ENCODE data around the gene PTPRB.

- TF ChIP-seq ZNF274 (IDR thresholded peaks at IDR 0.05; ENCODE audit: low read length) (no peak), ZNF274 (tag by site-specific recombination; IDR thresholded peaks at IDR 0.05; ENCODE audit: borderline replicate concordance) (no peak), ZBTB7A (tag by site-specific recombination; IDR thresholded peaks at IDR 0.05; ENCODE audit: low read depth) (no peak), ZNF335 (tag by site-specific recombination; conservative IDR thresholded peaks at IDR 0.05) (no peak), ZNF701 (tag by site-specific recombination; IDR thresholded peaks at IDR 0.05) (no peak), ZBTB17 (tag by site-specific recombination; IDR thresholded peaks at IDR 0.05) (no peak), ZNF623 (tag by site-specific recombination; IDR thresholded peaks at IDR 0.05) (no peak), ZNF23 (tag by site-specific recombination; IDR thresholded peaks at IDR 0.05; ENCODE audit: borderline replicate concordance) (no peak), PRDM4 (tag by site-specific recombination; IDR thresholded peaks at IDR 0.05) (no peak), ZNF777 (tag by site-specific recombination; IDR thresholded peaks at IDR 0.05; ENCODE audit: borderline replicate concordance) (no peak), KLF17 (tag by site-specific recombination; IDR thresholded peaks at IDR 0.05) (no peak)
- TF ChIP-seq, protein P1, sequence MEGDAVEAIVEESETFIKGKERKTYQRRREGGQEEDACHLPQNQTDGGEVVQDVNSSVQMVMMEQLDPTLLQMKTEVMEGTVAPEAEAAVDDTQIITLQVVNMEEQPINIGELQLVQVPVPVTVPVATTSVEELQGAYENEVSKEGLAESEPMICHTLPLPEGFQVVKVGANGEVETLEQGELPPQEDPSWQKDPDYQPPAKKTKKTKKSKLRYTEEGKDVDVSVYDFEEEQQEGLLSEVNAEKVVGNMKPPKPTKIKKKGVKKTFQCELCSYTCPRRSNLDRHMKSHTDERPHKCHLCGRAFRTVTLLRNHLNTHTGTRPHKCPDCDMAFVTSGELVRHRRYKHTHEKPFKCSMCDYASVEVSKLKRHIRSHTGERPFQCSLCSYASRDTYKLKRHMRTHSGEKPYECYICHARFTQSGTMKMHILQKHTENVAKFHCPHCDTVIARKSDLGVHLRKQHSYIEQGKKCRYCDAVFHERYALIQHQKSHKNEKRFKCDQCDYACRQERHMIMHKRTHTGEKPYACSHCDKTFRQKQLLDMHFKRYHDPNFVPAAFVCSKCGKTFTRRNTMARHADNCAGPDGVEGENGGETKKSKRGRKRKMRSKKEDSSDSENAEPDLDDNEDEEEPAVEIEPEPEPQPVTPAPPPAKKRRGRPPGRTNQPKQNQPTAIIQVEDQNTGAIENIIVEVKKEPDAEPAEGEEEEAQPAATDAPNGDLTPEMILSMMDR (tag by site-specific recombination; IDR thresholded peaks at IDR 0.05) = no peak
Observed at GRCh38 chr12:70615174-70615866, 21.9 kb downstream of the PTPRB start.

Measured in HEK293 (cell line).